ENCODE measurements around the gene SF3B2. TPM values are rescaled to one million over a fixed set of nuclear protein-coding genes. Genes with fewer than 3 reads are reported as not detected.

SF3B2 gene
- total RNA-seq, 2 experiments from 2014 or later, result 255 to 278 TPM

DNA sequence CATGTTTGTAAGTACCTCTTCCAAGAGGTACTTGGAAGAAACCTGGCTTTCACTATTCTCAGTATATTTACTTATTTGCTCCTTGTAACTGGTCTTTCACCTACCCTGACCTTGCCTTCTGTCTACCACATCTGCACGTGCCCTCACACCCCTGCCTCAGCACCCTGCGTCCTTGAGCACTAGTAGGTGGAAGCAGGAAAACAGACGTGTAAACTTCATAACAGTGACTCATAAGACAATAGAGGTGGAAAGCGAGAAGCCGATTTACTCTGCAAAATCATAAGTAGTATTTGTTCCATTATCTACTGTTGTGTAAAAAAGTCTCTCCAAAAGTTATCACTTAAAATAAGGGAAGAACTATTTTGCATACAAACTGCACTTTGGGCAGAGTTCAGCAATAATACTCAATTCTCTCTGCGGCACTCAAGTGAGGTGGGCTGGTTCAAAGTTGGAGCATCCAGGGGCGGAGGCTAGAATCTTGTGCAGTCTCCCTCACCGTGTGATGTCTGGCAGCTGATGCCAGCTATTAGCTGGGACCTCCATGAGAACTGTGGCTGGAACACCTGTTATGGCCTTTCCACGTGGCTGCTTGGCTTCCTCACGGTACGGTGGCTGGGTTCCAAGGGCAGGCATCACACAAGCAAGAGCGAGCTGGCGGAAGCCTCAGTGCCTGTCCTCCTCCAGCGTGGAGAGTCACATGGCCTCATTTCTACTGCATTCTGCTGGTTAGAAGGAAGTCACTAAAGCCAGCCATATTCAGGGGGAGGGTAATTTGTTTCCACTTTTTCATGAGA lies 48.3 kb downstream of the SF3B2 start:
- Mint-ChIP-seq H3K4me3 (peak overlapping the region; percentile 83), H3K27me3 (no peaks in the 10 kb centered on the region), H3K36me3 (ENCODE audit: low read depth) (peaks cover 23% of the 10 kb centered on the region), H3K27ac (peak overlapping the region; percentile 98), H3K9me3 (peaks cover 1% of the 10 kb centered on the region), H3K4me1 (ENCODE audit: low read depth) (peaks cover 65% of the 10 kb centered on the region)
- no peak for TF ChIP-seq CTCF (IDR thresholded peaks at IDR 0.05)
- ATAC-seq (peak; percentile 93), DNase-seq (peak; percentile 82)
- ChIA-PET POLR2A (interaction anchor here (1.0 to 2.2 kb wide), 5 partner anchors 15 to 60 kb away, joined by 3 to 10 read pairs (median 3); no protein-coding TSS in a partner anchor), CTCF (interaction anchor here (0.9 to 1.5 kb wide), 3 partner anchors 13 to 122 kb away, joined by 3 to 4 read pairs (median 3); no protein-coding TSS in a partner anchor)
- intact Hi-C loops (cut with micrococcal nuclease), result no loop called here

DNA sequence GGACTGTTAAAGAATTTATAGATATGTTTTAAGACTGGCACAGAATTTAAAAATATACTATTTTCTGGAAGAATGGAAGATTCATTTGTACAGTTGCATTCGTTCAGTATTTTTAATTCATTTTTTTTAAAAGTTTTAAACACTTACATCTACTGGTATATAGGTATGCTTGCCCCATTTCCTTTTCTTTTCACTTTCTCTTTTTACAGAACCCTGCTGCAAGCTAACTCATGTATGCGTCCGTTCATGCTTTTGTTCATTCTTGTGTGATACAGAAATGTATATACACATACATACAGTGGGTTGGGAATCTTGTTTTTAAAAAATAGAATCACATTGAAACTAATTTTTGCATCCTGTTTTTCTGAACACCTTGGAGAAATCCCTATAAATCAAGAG lies 48.9 kb downstream of the SF3B2 start:
- Mint-ChIP-seq H3K4me3 (peak overlapping the region; percentile 83), H3K27ac (peak overlapping the region; percentile 98), H3K4me1 (ENCODE audit: low read depth) (peaks cover 71% of the 10 kb centered on the region), H3K9me3 (peaks cover 1% of the 10 kb centered on the region), H3K27me3 (no peaks in the 10 kb centered on the region), H3K36me3 (ENCODE audit: low read depth) (peaks cover 26% of the 10 kb centered on the region)
- no peak for TF ChIP-seq CTCF (IDR thresholded peaks at IDR 0.05)
- ChIA-PET CTCF (interaction anchor here (0.9 to 1.5 kb wide), 3 partner anchors 13 to 35 kb away, joined by 3 to 5 read pairs (median 4); no protein-coding TSS in a partner anchor), POLR2A (interaction anchor here (0.7 to 2.2 kb wide), 7 partner anchors 14 to 59 kb away, joined by 3 to 10 read pairs (median 3); no protein-coding TSS in a partner anchor)
- DNase-seq, result no peak
- intact Hi-C loops (cut with micrococcal nuclease), result no loop called here
- ATAC-seq, result peak; percentile 54

DNA sequence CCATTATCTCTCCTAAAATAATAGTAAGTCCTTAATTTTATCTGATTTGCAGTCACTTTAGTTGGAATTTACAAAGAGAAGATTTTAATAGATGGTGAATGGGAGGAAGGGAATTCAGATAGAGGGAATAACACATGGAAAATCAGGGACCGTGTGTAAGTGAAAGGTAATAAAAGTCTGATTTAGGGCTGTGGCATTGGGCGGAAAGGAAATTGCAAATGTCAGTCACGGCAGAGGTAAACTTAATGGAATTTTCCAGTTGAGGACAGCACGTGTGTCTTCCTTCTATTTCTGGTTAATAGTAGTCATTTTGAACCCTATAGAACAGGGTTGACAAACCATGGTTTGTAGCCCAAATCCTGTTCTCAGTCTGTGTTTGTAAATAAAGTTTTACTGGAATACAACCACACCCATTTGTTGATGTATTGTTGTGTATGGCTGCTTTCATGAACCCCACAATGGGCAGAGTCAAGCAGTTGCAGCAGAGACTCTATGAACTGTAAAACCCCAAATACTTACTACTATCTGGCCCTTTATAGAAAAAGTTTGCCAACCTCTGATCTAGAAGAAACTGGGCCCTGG lies 52.0 kb downstream of the SF3B2 start:
- H3K27ac Mint-ChIP-seq, result peak overlapping the region; percentile 90
- H3K27me3 Mint-ChIP-seq, result no peaks in the 10 kb centered on the region
- intact Hi-C loops (cut with micrococcal nuclease), result no loop called here
- peaks cover 45% of the 10 kb centered on the region for H3K36me3 Mint-ChIP-seq (ENCODE audit: low read depth)
- TF ChIP-seq CTCF (IDR thresholded peaks at IDR 0.05), result no peak
- H3K4me3 Mint-ChIP-seq, result peak overlapping the region; percentile 18
- ATAC-seq (no peak), DNase-seq (no peak)
- peaks cover 4% of the 10 kb centered on the region for H3K9me3 Mint-ChIP-seq
- H3K4me1 Mint-ChIP-seq (ENCODE audit: low read depth), result peaks cover 78% of the 10 kb centered on the region
- CTCF ChIA-PET, result no interaction called here
- POLR2A ChIA-PET, result interaction anchor here (1.0 to 1.8 kb wide), 2 partner anchors 11 to 22 kb away, joined by 3 to 6 read pairs; no protein-coding TSS in a partner anchor

DNA sequence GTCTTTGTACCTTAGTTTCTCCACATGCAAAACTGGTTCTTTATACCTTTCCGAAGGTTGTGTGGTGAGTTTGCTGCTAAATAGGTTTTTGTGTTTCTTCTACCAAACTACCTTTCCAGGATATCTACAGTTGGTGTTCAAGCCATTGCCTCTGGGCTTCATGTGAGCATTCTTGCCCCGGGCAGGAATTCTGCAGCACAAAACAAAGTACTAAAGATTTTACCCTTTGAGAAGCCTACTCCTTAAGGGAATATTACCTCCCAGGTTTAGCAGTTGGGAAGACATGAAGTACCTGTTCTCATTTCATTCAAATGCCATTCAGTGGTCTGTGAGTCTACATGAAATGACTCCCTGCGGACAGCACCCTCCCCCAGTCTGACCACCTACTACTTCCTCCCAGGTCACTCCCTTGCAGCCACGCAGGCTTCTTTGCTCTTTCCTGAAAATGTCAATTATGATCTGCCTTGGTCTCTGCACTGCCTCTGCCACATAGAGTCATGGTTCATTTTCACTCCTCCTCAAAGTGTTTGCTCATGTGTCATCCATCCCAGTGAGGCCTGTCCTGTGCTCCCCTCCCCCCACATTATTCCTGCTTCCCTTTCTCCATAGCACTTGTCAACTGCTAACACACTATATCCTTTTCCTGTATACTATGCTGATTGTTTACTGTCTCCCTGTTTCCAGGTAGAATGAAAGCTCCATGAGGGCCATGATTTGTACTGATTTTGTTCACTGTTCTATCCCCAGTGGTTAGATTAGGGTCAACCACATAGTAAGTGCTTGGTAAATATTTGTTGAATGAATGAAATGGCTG lies 54.8 kb downstream of the SF3B2 start:
- Mint-ChIP-seq H3K9me3 (peaks cover 4% of the 10 kb centered on the region), H3K4me1 (ENCODE audit: low read depth) (peaks cover 85% of the 10 kb centered on the region), H3K4me3 (peak overlapping the region; percentile 15), H3K27me3 (no peaks in the 10 kb centered on the region), H3K27ac (peak overlapping the region; percentile 93), H3K36me3 (ENCODE audit: low read depth) (peaks cover 38% of the 10 kb centered on the region)
- peak; percentile 71 for ATAC-seq
- CTCF ChIA-PET, result interaction anchor here (1.1 kb wide), 1 partner anchor 19 kb away, joined by 8 read pairs; no protein-coding TSS in a partner anchor
- no peak for TF ChIP-seq CTCF (IDR thresholded peaks at IDR 0.05)
- POLR2A ChIA-PET, result interaction anchor here (1.0 to 1.5 kb wide), 5 partner anchors 10 to 161 kb away, joined by 3 to 5 read pairs (median 3); partner anchors contain the start of genes PACS1 and RAB1B
- peak; percentile 80 for DNase-seq
- intact Hi-C loops (cut with micrococcal nuclease), result no loop called here

Measured in activated CD8-positive, alpha-beta T cell treated with anti-CD3 and anti-CD28 coated beads for 36 hours (primary cell).